H1 (cell line): ENCODE measurements around the gene RABEP2. TPM values are rescaled to one million over a fixed set of nuclear protein-coding genes. Genes with fewer than 3 reads are reported as not detected.

Source experiments
- ASH2L ChIP-seq: fragments of 200-600, 300-600 bp; sonication (generic); IDR thresholded peaks from one replicate; pipeline ENCODE4 v1.7.1; 2017; ENCODE audit warnings: low read length
- CHD2 ChIP-seq: IDR thresholded peaks from 2 replicates; pipeline ENCODE4 v1.6.1; 2012; ENCODE audit warnings: low read length, improper control_type of control experiment
- E2F6 ChIP-seq: IDR thresholded peaks from 2 replicates; pipeline ENCODE4 v1.6.1; 2012; ENCODE audit warnings: inconsistent platforms
- EP300 ChIP-seq, 2 experiments: IDR thresholded peaks; 1 replicate in 1 of 2; 2 replicates in 1 of 2; pipeline ENCODE4 v1.6.1; 2011 to 2012; ENCODE audit warnings: low read depth in 2 of 2, low read length in 2 of 2, mild to moderate bottlenecking in 2 of 2, borderline replicate concordance in 1 of 2, inconsistent platforms in 1 of 2, moderate library complexity in 1 of 2
- GTF2F1 ChIP-seq: IDR thresholded peaks from 2 replicates; pipeline ENCODE4 v1.6.1; 2012; ENCODE audit warnings: low read depth, low read length, improper control_type of control experiment, borderline replicate concordance
- HDAC6 ChIP-seq: IDR thresholded peaks from one replicate; pipeline ENCODE4 v1.7.1; 2012; ENCODE audit warnings: low read depth, mild to moderate bottlenecking, inconsistent platforms, low read length, moderate library complexity
- KDM4A ChIP-seq: IDR thresholded peaks from one replicate; pipeline ENCODE4 v1.7.1; 2012; ENCODE audit warnings: low read depth, mild to moderate bottlenecking, moderate library complexity, low read length, inconsistent platforms; ENCODE audit not compliant: severe bottlenecking
- POLR2AphosphoS5 ChIP-seq: IDR thresholded peaks from 2 replicates; pipeline ENCODE4 v1.6.1; 2011; ENCODE audit warnings: low read depth, low read length
- RAD21 ChIP-seq, 2 experiments: IDR thresholded peaks in 1 of 2; conservative IDR thresholded peaks in 1 of 2; 2 replicates each; pipeline ENCODE4 v1.6.1; 2011; ENCODE audit warnings: low read depth in 2 of 2, low read length in 2 of 2, improper control_type of control experiment in 1 of 2, inconsistent platforms in 1 of 2, mild to moderate bottlenecking in 1 of 2, moderate library complexity in 1 of 2
- RNF2 ChIP-seq: fragments of 200-900, 300-1000 bp; sonication (generic); IDR thresholded peaks from 2 replicates; pipeline ENCODE4 v1.7.1; 2016; ENCODE audit warnings: borderline replicate concordance, low read depth, mild to moderate bottlenecking, antibody characterized with exemption, low read length; ENCODE audit not compliant: poor library complexity, severe bottlenecking; ENCODE audit errors: missing control alignments
- SIN3A ChIP-seq, 2 experiments: IDR thresholded peaks in 1 of 2; conservative IDR thresholded peaks in 1 of 2; 2 replicates each; pipeline ENCODE4 v1.6.1; 2011 to 2012; ENCODE audit warnings: low read length in 2 of 2, improper control_type of control experiment in 1 of 2, low read depth in 1 of 2, mild to moderate bottlenecking in 1 of 2
- SP1 ChIP-seq: IDR thresholded peaks from 2 replicates; pipeline ENCODE4 v1.6.1; 2011; ENCODE audit warnings: low read depth, low read length
- SRF ChIP-seq: IDR thresholded peaks from 2 replicates; pipeline ENCODE4 v1.6.1; 2011; ENCODE audit warnings: mild to moderate bottlenecking, low read depth, low read length, moderate library complexity
- TBP ChIP-seq: IDR thresholded peaks from 2 replicates; pipeline ENCODE4 v1.6.1; 2011; ENCODE audit warnings: low read depth, low read length, improper control_type of control experiment
- polyA plus RNA-seq, 7 experiments: library from polyadenylated mRNA; depleted of rRNA in 3 of 7; stranded (reverse) in 5 of 7; unstranded in 2 of 7; fragments of >200 nt in 5 of 7; fragments of 200-250 nt in 2 of 7; gene quantifications; 1 replicate in 5 of 7; 2 replicates in 1 of 7; 4 replicates in 1 of 7; pipeline versions ENCODE4 v1.2.1 to v1.2.3, GENCODE V29; 2011 to 2013; ENCODE audit warnings: missing spikeins in 2 of 7, mixed read lengths in 2 of 7
- total RNA-seq: library from RNA; stranded (reverse); fragmentation: NEBNext Ultra II Directional; extraction: Animal tissue kit (Norgen Biotek cat#: 25700); gene quantifications from 2 replicates; pipeline ENCODE4 v1.2.1, GENCODE V29; 2021

The RABEP2 gene
- total and polyA plus RNA-seq, 2 of the 8 experiments (the other 6 are each of a cell fraction or from before 2014, with no cell fraction given) = 10.4 to 14.9 TPM

- TF ChIP-seq RAD21 (IDR thresholded peaks at IDR 0.05 in 1 of 2, conservative IDR thresholded peaks at IDR 0.05 in 1 of 2; ENCODE audit: low read depth in 2 of 2, low read length in 2 of 2) (peak; percentile 57 to 65; a peak in 3 of 4 replicates), HDAC6 (no peak), KDM4A (no peak), TBP (no peak), RNF2 (no peak), CHD2 (no peak), SRF (no peak), SP1 (no peak), POLR2AphosphoS5 (no peak), ASH2L (no peak), EP300 (IDR thresholded peaks at IDR 0.05; ENCODE audit: borderline replicate concordance in 1 of 2, low read depth in 2 of 2, low read length in 2 of 2) (no peak), E2F6 (no peak), GTF2F1 (no peak), SIN3A (conservative IDR thresholded peaks at IDR 0.05 in 1 of 2, IDR thresholded peaks at IDR 0.05 in 1 of 2; ENCODE audit: low read depth in 1 of 2, low read length in 2 of 2) (no peak)
Observed at GRCh38 chr16:28882551-28883160, 42.4 kb downstream of the RABEP2 start (continued).
